ENCODE measurements around the gene PPP2R5B. TPM values are rescaled to one million over a fixed set of nuclear protein-coding genes. Genes with fewer than 3 reads are reported as not detected.

The PPP2R5B gene
- total RNA-seq, 4 donors from 2014 or later: 17.2 to 34.2 (median 24.3) TPM

- no peak for DNase-seq
- Histone ChIP-seq H3K27me3 (no peaks in the 10 kb centered on the region), H3K4me1 (no peaks in the 10 kb centered on the region), H3K4me3 (no peak overlapping the region), H3K9me3 (no peaks in the 10 kb centered on the region), H3K36me3 (peaks cover 0 to 99% of the 10 kb centered on the region in 2 donors), H3K27ac (no peak overlapping the region)
- intact Hi-C loops (cut with DNase I; ENCODE audit: low total_unique reads) (no loop called here), in situ Hi-C loops (cut with MboI; ENCODE audit: low sequenced_read_pairs in 4 of 4) (no loop called here)
- TF ChIP-seq CTCF (IDR thresholded peaks at IDR 0.05 in 4 of 5, conservative IDR thresholded peaks at IDR 0.05 in 1 of 5): no peak
- no peak for ATAC-seq
Measured at GRCh38 chr11:64908766-64909165, 15.7 kb upstream of the PPP2R5B start.

GRCh38 chr11:64909653-64910343 is 14.7 kb upstream of the PPP2R5B start:
- H3K4me3 ChIP-seq: no peak overlapping the region
- in situ Hi-C loops (cut with MboI; ENCODE audit: low sequenced_read_pairs in 4 of 4): no loop called here
- H3K9me3 ChIP-seq: no peaks in the 10 kb centered on the region
- no peak for TF ChIP-seq POLR2A (IDR thresholded peaks at IDR 0.05)
- TF ChIP-seq CTCF (IDR thresholded peaks at IDR 0.05 in 4 of 5, conservative IDR thresholded peaks at IDR 0.05 in 1 of 5): no peak
- ATAC-seq: no peak
- H3K4me1 ChIP-seq: no peaks in the 10 kb centered on the region
- peaks cover 0 to 97% of the 10 kb centered on the region in 2 donors for H3K36me3 ChIP-seq
- intact Hi-C loops (cut with DNase I; ENCODE audit: low total_unique reads): no loop called here
- H3K27ac ChIP-seq: no peak overlapping the region
- DNase-seq: no peak
- no peaks in the 10 kb centered on the region for H3K27me3 ChIP-seq

DNA sequence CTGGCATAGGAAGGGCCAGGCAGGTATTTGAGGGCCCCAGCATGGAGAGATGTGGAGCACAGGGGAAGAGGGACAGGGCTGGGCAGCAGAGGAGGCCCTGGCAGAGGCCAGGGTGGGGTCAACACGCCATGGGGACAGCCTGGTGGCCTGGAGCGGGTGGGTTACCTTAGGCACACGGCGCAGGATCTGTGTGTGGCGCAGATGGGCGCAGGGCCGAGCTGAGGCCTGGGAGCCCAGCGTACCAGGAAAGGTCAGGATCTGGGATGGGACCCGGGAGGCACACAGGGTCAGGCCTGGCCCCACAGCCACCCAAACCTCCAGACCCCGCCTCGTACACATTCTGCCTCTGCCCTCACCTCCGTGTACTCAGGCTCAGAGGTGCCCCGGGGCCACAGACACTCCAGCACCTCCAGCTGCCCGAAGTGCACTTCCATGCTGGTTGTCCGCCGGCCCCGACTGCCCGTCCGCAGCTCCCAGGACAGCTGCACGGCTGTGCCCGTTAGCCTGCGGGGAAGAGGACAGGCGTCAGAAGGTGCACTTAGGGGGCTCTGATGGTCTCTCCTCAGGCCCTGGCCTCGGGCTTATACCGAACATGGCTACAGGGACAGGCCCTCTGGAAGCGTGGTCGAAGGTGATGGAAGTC is 13.9 kb upstream of the PPP2R5B start:
- TF ChIP-seq CTCF (IDR thresholded peaks at IDR 0.05 in 4 of 5, conservative IDR thresholded peaks at IDR 0.05 in 1 of 5) (no peak), POLR2A (IDR thresholded peaks at IDR 0.05) (no peak)
- Histone ChIP-seq H3K4me1 (peaks cover 5 to 6% of the 10 kb centered on the region in 2 donors), H3K27ac (no peak overlapping the region), H3K36me3 (peaks cover 0 to 89% of the 10 kb centered on the region in 2 donors), H3K9me3 (no peaks in the 10 kb centered on the region), H3K4me3 (no peak overlapping the region), H3K27me3 (no peaks in the 10 kb centered on the region)
- intact Hi-C loops (cut with DNase I; ENCODE audit: low total_unique reads): no loop called here
- DNase-seq (no peak), ATAC-seq (no peak)
- in situ Hi-C loops (cut with MboI; ENCODE audit: low sequenced_read_pairs in 4 of 4): no loop called here

DNA sequence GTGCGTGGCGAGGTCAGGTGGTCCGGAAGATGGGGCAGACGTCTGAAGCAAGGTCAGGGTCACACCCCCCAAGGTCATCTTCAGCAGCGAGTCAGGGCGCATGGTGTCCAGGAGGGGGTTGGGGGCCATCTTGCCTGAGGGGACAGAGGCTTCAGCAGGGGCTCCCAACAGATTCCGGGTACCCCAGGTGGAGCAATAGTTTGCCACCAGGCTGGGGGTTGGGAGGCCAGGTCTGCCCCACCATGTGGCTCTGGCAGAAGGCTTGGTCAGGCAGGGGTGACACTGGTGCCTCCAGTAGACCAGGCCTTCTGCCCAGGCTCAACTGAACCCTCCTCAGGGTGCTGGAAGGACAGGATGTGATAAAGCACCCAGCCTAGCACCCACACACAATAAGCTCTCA is 13.3 kb upstream of the PPP2R5B start:
- in situ Hi-C loops (cut with MboI; ENCODE audit: low sequenced_read_pairs in 4 of 4) (no loop called here), intact Hi-C loops (cut with DNase I; ENCODE audit: low total_unique reads) (no loop called here)
- no peak for ATAC-seq

More for the DNA sequence above, 13.3 kb upstream of the PPP2R5B start:
- Histone ChIP-seq H3K27me3 (no peaks in the 10 kb centered on the region), H3K27ac (no peak overlapping the region), H3K4me3 (no peak overlapping the region), H3K36me3 (peaks cover 0 to 84% of the 10 kb centered on the region in 2 donors), H3K4me1 (peaks cover 11% of the 10 kb centered on the region in 2 donors), H3K9me3 (no peaks in the 10 kb centered on the region)
- DNase-seq: no peak
- no peak for TF ChIP-seq CTCF (IDR thresholded peaks at IDR 0.05 in 4 of 5, conservative IDR thresholded peaks at IDR 0.05 in 1 of 5)
- no peak for TF ChIP-seq POLR2A (IDR thresholded peaks at IDR 0.05)
